Smooth muscle cell (in vitro differentiated cells): Measurements from ENCODE around the gene ROR1. TPM values are rescaled to one million over a fixed set of nuclear protein-coding genes. Genes with fewer than 3 reads are reported as not detected.

ENCODE experiments used
- DNase-seq: peaks from one replicate; lab custom pipeline; 2025; ENCODE audit not compliant: unreplicated experiment; lab: John Stamatoyannopoulos, UW
- H2AFZ ChIP-seq: fragments of 200-600 bp; sonication (generic); 2 replicates; pipeline ENCODE4 v1.6.0; 2016; ENCODE audit warnings: antibody characterized with exemption, low read depth, mild to moderate bottlenecking
- H3F3A ChIP-seq: fragments of 200-600 bp; sonication (generic); 2 replicates; pipeline ENCODE4 v1.6.0; 2017; ENCODE audit warnings: antibody characterized with exemption, low read depth
- H3K27ac ChIP-seq: fragments of 200-600 bp; sonication (generic); 2 replicates; pipeline ENCODE4 v1.5.1; 2016; ENCODE audit warnings: low read depth, mild to moderate bottlenecking
- H3K27me3 ChIP-seq: fragments of 200-600 bp; sonication (generic); 2 replicates; pipeline ENCODE4 v1.6.1; 2016; ENCODE audit warnings: low read depth, mild to moderate bottlenecking
- H3K36me3 ChIP-seq: fragments of 200-600 bp; sonication (generic); 2 replicates; pipeline ENCODE4 v1.5.1; 2016; ENCODE audit warnings: low read depth
- H3K4me1 ChIP-seq: fragments of 200-600 bp; sonication (generic); 2 replicates; pipeline ENCODE4 v1.5.1; 2016; ENCODE audit warnings: low read depth
- H3K4me2 ChIP-seq: fragments of 200-600 bp; sonication (generic); 2 replicates; pipeline ENCODE4 v1.6.0; 2016; ENCODE audit warnings: mild to moderate bottlenecking
- H3K4me3 ChIP-seq: fragments of 200-600 bp; sonication (generic); 2 replicates; pipeline ENCODE4 v1.5.1; 2016; ENCODE audit warnings: mild to moderate bottlenecking
- H3K79me2 ChIP-seq: fragments of 200-600 bp; sonication (generic); 2 replicates; pipeline ENCODE4 v1.6.0; 2016; ENCODE audit warnings: low read depth, mild to moderate bottlenecking
- H3K9ac ChIP-seq: fragments of 200-600 bp; sonication (generic); 2 replicates; pipeline ENCODE4 v1.6.0; 2016; ENCODE audit warnings: low read depth
- H3K9me3 ChIP-seq: fragments of 200-600 bp; sonication (generic); replicated peaks from 2 replicates; pipeline ENCODE4 v1.5.1; 2016; ENCODE audit warnings: low read depth
- H4K20me1 ChIP-seq: fragments of 200-600 bp; sonication (generic); 2 replicates; pipeline ENCODE4 v1.6.0; 2016; ENCODE audit warnings: low read depth
- CTCF ChIP-seq: fragments of 200-600 bp; sonication (generic); IDR thresholded peaks from 2 replicates; pipeline ENCODE4 v1.5.1; 2017; ENCODE audit warnings: borderline replicate concordance, mild to moderate bottlenecking, antibody characterized with exemption; ENCODE audit not compliant: insufficient read depth, poor library complexity, severe bottlenecking
- WGBS: methylation state at CpG from one replicate; pipeline ENCODE4 v1.1.7; 2016; ENCODE audit warnings: low lambda C conversion rate; 5-methylcytosine and 5-hydroxymethylcytosine counted together
- polyA plus RNA-seq: library from polyadenylated mRNA; unstranded; fragments of >200 nt; fragmentation: Nextera tagmentation; extraction: Ambion mirVana; gene quantifications from 2 replicates; pipeline ENCODE4 v1.2.1, GENCODE V29; 2016
- total RNA-seq: library from RNA; depleted of rRNA; stranded (reverse); fragments of >200 nt; gene quantifications from 2 replicates; pipeline ENCODE4 v1.2.3, GENCODE V29; 2014

The ROR1 gene
- total and polyA plus RNA-seq, 2 experiments from 2014 or later = 3.3 to 7.2 TPM

GRCh38 chr1:63904826-63905225 lies 131.0 kb downstream of the ROR1 start:
- Histone ChIP-seq H3K27me3 (no peaks in the 10 kb centered on the region), H3F3A (no peaks in the 10 kb centered on the region), H3K36me3 (no peaks in the 10 kb centered on the region), H2AFZ (no peak overlapping the region), H3K4me2 (no peak overlapping the region), H3K79me2 (no peaks in the 10 kb centered on the region), H3K27ac (no peak overlapping the region), H3K9me3 (no peaks in the 10 kb centered on the region), H3K9ac (no peak overlapping the region), H3K4me3 (no peak overlapping the region), H3K4me1 (peaks cover 6% of the 10 kb centered on the region), H4K20me1 (no peaks in the 10 kb centered on the region)
- WGBS = 71% methylated on average over 2 of the region's 2 CpGs
- no peak for TF ChIP-seq CTCF
- DNase-seq = no peak

GRCh38 chr1:63906047-63906704 lies 132.4 kb downstream of the ROR1 start:
- H3K9ac ChIP-seq = no peak overlapping the region
- no peaks in the 10 kb centered on the region for H3K79me2 ChIP-seq
- WGBS = 59% methylated on average over 8 of the region's 8 CpGs
- H3K4me1 ChIP-seq = peaks cover 6% of the 10 kb centered on the region
- no peak overlapping the region for H3K4me3 ChIP-seq
- no peak for DNase-seq
- no peaks in the 10 kb centered on the region for H4K20me1 ChIP-seq
- H3F3A ChIP-seq = no peaks in the 10 kb centered on the region
- no peaks in the 10 kb centered on the region for H3K36me3 ChIP-seq
- H2AFZ ChIP-seq = no peak overlapping the region
- no peaks in the 10 kb centered on the region for H3K9me3 ChIP-seq
- H3K27ac ChIP-seq = no peak overlapping the region
- peaks cover 8% of the 10 kb centered on the region for H3K27me3 ChIP-seq
- no peak overlapping the region for H3K4me2 ChIP-seq
- no peak for TF ChIP-seq CTCF

- H4K20me1 ChIP-seq = no peaks in the 10 kb centered on the region
- no peaks in the 10 kb centered on the region for H3F3A ChIP-seq
- no peak for DNase-seq
- H3K4me2 ChIP-seq = no peak overlapping the region
- no peak overlapping the region for H3K4me3 ChIP-seq
- H2AFZ ChIP-seq = no peak overlapping the region
- no peak overlapping the region for H3K9ac ChIP-seq
- H3K4me1 ChIP-seq = peaks cover 6% of the 10 kb centered on the region
- peaks cover 17% of the 10 kb centered on the region for H3K27me3 ChIP-seq
- 88% methylated on average over 6 of the region's 6 CpGs for WGBS
- H3K36me3 ChIP-seq = no peaks in the 10 kb centered on the region
- H3K9me3 ChIP-seq = no peaks in the 10 kb centered on the region
- no peak for TF ChIP-seq CTCF
- H3K27ac ChIP-seq = no peak overlapping the region
- H3K79me2 ChIP-seq = no peaks in the 10 kb centered on the region
These were observed 133.2 kb downstream of the ROR1 start for GRCh38 chr1:63907051-63907450.

- no peak overlapping the region for H3K4me3 ChIP-seq
- H4K20me1 ChIP-seq = no peaks in the 10 kb centered on the region
- no peak overlapping the region for H3K4me2 ChIP-seq
- no peaks in the 10 kb centered on the region for H3F3A ChIP-seq
- no peak overlapping the region for H3K27ac ChIP-seq
- H3K36me3 ChIP-seq = no peaks in the 10 kb centered on the region
- TF ChIP-seq CTCF = no peak
- peaks cover 25% of the 10 kb centered on the region for H3K27me3 ChIP-seq
- peaks cover 11% of the 10 kb centered on the region for H3K4me1 ChIP-seq
- 67% methylated on average over 1 of the region's 1 CpG for WGBS
- H3K9ac ChIP-seq = no peak overlapping the region
- no peak for DNase-seq
- no peaks in the 10 kb centered on the region for H3K9me3 ChIP-seq
- H2AFZ ChIP-seq = no peak overlapping the region
- no peaks in the 10 kb centered on the region for H3K79me2 ChIP-seq
These were observed 134.2 kb downstream of the ROR1 start for GRCh38 chr1:63908016-63908415.
